Activated effector memory CD4-positive, alpha-beta T cell treated with anti-CD3 and anti-CD28 coated beads, Interleukin-2, amount 50 U/mL, for 16 hours (primary cell): Measurements from ENCODE around the gene HDAC2.

ENCODE experiments used
- DNase-seq: peaks from one replicate; pipeline ENCODE4 v3.0.0-alpha.2; 2020

The HDAC2 gene

DNA sequence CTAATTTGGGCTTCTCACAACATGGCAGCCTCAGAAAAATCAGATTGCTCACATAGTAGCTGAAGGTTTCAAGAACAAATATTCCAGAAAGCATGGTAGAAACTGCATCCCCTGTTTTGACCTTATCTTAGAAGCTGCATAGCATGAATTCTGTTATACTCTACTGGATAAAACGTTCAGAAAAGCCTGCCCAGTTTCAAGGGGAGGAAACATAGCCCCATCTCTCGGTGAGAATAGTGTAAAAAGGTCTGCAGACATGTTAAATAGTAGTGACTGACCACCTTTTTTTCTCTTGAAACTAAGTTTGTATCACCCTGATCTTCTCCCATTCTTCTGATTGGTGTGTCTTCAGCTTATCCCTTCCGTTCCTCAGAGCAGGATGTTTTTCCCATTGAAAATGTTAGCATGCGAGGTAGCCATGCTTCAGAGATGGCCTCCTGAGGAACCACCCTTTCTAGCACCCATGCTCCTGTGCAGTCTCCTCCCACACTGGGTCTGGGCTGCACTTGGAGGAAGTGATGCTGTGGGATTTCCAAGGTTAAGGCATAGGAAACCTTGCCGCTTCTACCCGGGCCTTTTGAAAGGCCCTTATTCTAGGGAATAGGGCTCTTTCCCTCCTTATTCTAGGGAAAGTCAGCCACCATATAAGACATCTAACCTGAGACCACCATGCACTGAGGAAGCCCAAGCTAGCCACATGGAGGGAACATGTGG is 63.7 kb downstream of the HDAC2 start:
- no peak for DNase-seq

- no peak for DNase-seq
Measured at GRCh38 chr6:113903666-113904330, 67.2 kb downstream of the HDAC2 start.

GRCh38 chr6:113901482-113901881 is 69.5 kb downstream of the HDAC2 start:
- no peak for DNase-seq

- DNase-seq, result no peak
Measured at GRCh38 chr6:113894712-113895674, 76.0 kb downstream of the HDAC2 start.

DNA sequence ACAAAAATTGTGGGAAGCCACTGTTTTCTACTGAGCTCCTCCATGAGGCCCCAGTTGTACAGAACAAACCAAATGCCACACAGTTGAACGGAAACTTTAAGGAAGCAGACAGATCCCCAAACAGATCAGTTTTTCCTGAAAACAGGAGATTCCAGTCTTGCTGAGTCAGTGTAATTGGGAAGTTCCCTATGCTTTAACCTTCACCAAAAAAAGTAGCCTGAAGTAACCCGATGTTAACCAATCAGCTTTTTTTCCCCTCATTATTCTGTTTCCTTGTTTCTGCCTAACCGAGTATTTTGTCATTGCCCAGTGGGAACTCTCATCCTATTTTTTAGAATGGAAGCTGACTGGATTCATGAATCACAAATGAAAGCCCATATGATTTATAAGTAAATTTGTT is 77.1 kb downstream of the HDAC2 start:
- no peak for DNase-seq

DNA sequence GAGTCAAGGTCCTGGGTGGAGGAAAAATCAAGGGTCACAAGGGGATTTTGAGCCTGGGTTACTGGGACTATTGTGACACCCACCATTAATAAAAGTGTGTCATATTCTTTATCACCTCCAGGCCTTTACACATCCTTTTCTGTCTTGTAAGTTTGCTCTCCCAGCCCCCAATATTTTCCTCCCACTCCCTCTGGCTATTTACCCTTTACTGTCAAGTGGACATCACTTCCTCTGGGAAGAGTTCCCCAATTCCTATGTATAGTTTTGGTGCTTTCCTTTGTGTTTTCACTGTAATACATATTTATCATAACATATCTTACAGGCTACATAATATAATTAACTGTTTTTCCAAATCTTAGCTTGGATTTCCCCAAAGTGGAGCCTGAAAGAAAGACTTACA is 77.5 kb downstream of the HDAC2 start:
- DNase-seq, result no peak

DNA sequence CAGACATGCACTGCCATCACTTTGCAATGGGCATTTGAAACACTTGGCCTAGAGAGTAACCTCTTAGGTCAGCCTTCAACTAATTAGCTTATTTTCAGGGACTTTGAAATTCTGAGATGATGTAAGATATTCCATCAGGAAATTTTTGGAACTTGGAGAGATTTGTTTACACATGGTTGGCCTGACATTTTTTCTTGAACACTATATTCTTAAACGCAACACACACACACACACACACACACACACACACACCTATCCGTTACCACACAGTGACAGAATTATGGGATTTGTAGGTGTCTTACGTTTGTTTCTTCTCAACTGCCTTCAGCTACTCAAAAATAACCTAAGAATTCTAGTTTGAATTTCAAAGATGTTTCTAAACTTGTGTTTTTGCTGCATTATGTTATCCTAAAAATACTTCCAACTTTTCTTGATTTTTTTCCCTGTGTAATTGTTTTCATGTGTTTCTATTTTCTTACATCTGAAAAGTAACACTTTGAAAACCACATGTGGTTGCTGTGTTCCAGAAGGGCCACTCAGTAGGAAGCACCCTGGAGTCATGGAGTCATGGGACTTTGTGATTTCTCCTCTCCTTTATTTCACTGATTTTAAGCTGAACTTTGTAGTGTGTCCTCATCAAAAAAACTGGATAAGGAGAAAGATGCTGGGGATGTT is 81.9 kb downstream of the HDAC2 start:
- DNase-seq, result no peak

- DNase-seq, result no peak
Measured at GRCh38 chr6:113888493-113888892, 82.5 kb downstream of the HDAC2 start.

- no peak for DNase-seq
Measured at GRCh38 chr6:113886512-113886911, 84.4 kb downstream of the HDAC2 start.

DNA sequence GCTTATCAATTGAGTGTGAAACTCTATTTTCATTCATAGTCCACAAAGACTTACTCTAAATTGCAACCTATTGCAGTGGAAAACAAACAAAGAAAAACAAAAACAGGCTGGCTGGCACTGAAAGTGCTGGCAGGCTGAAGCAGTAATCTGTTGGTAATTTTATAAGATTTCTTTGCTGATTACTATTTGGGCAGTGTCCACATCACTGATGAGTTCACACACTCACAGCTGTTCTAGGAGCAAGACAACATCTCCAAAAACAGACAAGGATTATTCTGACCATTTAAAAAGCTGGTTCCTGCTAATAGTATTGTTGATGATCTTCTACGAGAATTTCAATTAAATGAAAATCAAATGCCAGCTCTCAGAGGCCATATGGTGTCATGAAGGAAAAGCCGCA is 86.9 kb downstream of the HDAC2 start:
- no peak for DNase-seq
